Naive thymus-derived CD4-positive, alpha-beta T cell (primary cell): ENCODE data around the gene TGFBR2. TPM values are rescaled to one million over a fixed set of nuclear protein-coding genes. Genes with fewer than 3 reads are reported as not detected.
A peak's percentile ranks its signal among the peaks of the same experiment; 100 is the strongest.

Source experiments
- ATAC-seq: fragments of 150-1000 bp; cut with Tn5 transposase; 2 replicates; pipeline ENCODE4 v1.10.0; 2021; ENCODE audit warnings: mild to moderate bottlenecking, moderate library complexity
- CTCF ChIA-PET: fragments of 350-600 bp; sonication (Branson Sonifier 250); formaldehyde crosslinking; loops from one replicate; lab custom pipeline; 2021; ENCODE audit warnings: antibody characterized with exemption; lab: Charles Lee
- POLR2A ChIA-PET: fragments of 350-600 bp; sonication (Branson Sonifier 250); formaldehyde crosslinking; loops from one replicate; lab custom pipeline; 2021; ENCODE audit warnings: antibody characterized with exemption, inconsistent platforms; lab: Charles Lee
- DNase-seq, 9 donors: peaks; one replicate each; pipeline versions ENCODE4 v3.0.0 to v3.0.0-alpha.2; 2020 to 2022; ENCODE audit warnings: mixed read lengths in 1 of 9
- H3K27ac ChIP-seq: one replicate; pipeline ENCODE4 v1.7.0; 2013; ENCODE audit warnings: mild to moderate bottlenecking, low read depth, low read length, moderate library complexity
- H3K27me3 ChIP-seq, 2 donors: one replicate each; pipeline ENCODE4 v1.7.0; 2013; ENCODE audit warnings: low read length in 2 of 2, mild to moderate bottlenecking in 2 of 2, moderate library complexity in 2 of 2; ENCODE audit not compliant: control insufficient read depth in 2 of 2, insufficient read depth in 2 of 2
- H3K36me3 ChIP-seq, 3 experiments: 1 replicate in 2 of 3; 2 replicates in 1 of 3; pipeline ENCODE4 v1.7.0; 2013; ENCODE audit warnings: low read length in 3 of 3, mild to moderate bottlenecking in 3 of 3, moderate library complexity in 1 of 3; ENCODE audit not compliant: insufficient read depth in 3 of 3, control insufficient read depth in 2 of 3
- H3K4me1 ChIP-seq, 2 donors: one replicate each; pipeline ENCODE4 v1.7.0; 2013; ENCODE audit warnings: low read length in 2 of 2, mild to moderate bottlenecking in 2 of 2, moderate library complexity in 1 of 2; ENCODE audit not compliant: control insufficient read depth in 2 of 2, insufficient read depth in 2 of 2
- H3K4me3 ChIP-seq: 2 replicates; pipeline ENCODE4 v1.7.0; 2013; ENCODE audit warnings: mild to moderate bottlenecking, low read length
- H3K9me3 ChIP-seq, 3 experiments: 1 replicate in 2 of 3; 2 replicates in 1 of 3; pipeline ENCODE4 v1.7.0; 2013; ENCODE audit warnings: low read length in 3 of 3; ENCODE audit not compliant: control insufficient read depth in 2 of 3
- H3K27ac Mint-ChIP-seq, 9 donors: one replicate each; pipeline ENCODE4 v1.8.0; 2020 to 2022; ENCODE audit warnings: mixed read lengths in 9 of 9, mild to moderate bottlenecking in 8 of 9, moderate library complexity in 5 of 9, inconsistent platforms in 2 of 9
- H3K27me3 Mint-ChIP-seq, 5 donors: one replicate each; pipeline ENCODE4 v1.8.0; 2021 to 2022; ENCODE audit warnings: mixed read lengths in 5 of 5, mild to moderate bottlenecking in 1 of 5
- H3K36me3 Mint-ChIP-seq, 5 donors: one replicate each; pipeline ENCODE4 v1.8.0; 2020 to 2022; ENCODE audit warnings: mixed read lengths in 5 of 5, mild to moderate bottlenecking in 3 of 5, inconsistent platforms in 1 of 5
- H3K4me1 Mint-ChIP-seq, 7 donors: one replicate each; pipeline ENCODE4 v1.8.0; 2020 to 2022; ENCODE audit warnings: mixed read lengths in 7 of 7, mild to moderate bottlenecking in 3 of 7, inconsistent platforms in 1 of 7
- H3K4me3 Mint-ChIP-seq, 10 donors: one replicate each; pipeline ENCODE4 v1.8.0; 2020 to 2022; ENCODE audit warnings: mild to moderate bottlenecking in 10 of 10, mixed read lengths in 10 of 10, moderate library complexity in 6 of 10, inconsistent platforms in 2 of 10
- H3K9me3 Mint-ChIP-seq, 11 donors: one replicate each; pipeline ENCODE4 v1.8.0; 2020 to 2022; ENCODE audit warnings: mixed read lengths in 11 of 11, mild to moderate bottlenecking in 4 of 11, inconsistent platforms in 1 of 11, moderate library complexity in 1 of 11
- intact Hi-C, 2 donors: fragments of 100-400 bp; cut with micrococcal nuclease; formaldehyde crosslinking; loops; one replicate each; pipeline ENCODE4 v1.15.1; 2023
- polyA plus RNA-seq, 2 donors: library from polyadenylated mRNA; unstranded; fragments of 300-500 nt; fragmentation: Illumina TruSeq; gene quantifications; one replicate each; pipeline ENCODE4 v1.2.3, GENCODE V29; 2021
- total RNA-seq, 6 experiments: library from RNA in 5 of 6; stranded (reverse) in 5 of 6; gene quantifications; 1 replicate in 5 of 6; 2 replicates in 1 of 6; pipeline ENCODE4 v1.2.3 and lab custom pipeline; 2021 to 2026

The TGFBR2 gene
- total and polyA plus RNA-seq, 7 experiments from 2014 or later = 63.0 to 263 (median 155) TPM

GRCh38 chr3:30643763-30644462 is 37.5 kb downstream of the TGFBR2 start:
- peaks cover 0 to 34% (median 18%) of the 10 kb centered on the region in 3 experiments for H3K36me3 ChIP-seq
- peaks cover 0 to 2% (median 0%) of the 10 kb centered on the region in 11 donors for H3K9me3 Mint-ChIP-seq
- peak in 1 of 9 donors; percentile 44 for DNase-seq
- H3K4me3 Mint-ChIP-seq = peak overlapping the region; percentile 21 to 88 (median 77)
- peaks cover 95 to 98% of the 10 kb centered on the region in 2 donors for H3K4me1 ChIP-seq
- H3K36me3 Mint-ChIP-seq = peaks cover 18 to 45% (median 32%) of the 10 kb centered on the region in 5 donors
- intact Hi-C loops = loop anchor here (1.0 to 5.0 kb wide), 6 partner anchors 9 to 38 kb away; partner anchors contain the start of gene TGFBR2 (in 2 of the 2)
- POLR2A ChIA-PET = interaction anchor here (0.7 to 33.4 kb wide), 8 partner anchors 9 to 54 kb away, joined by 3 to 853 read pairs (median 16); partner anchors contain the start of gene TGFBR2
- peak overlapping the region; percentile 69 for H3K27ac ChIP-seq
- peaks cover 80 to 99% (median 94%) of the 10 kb centered on the region in 7 donors for H3K4me1 Mint-ChIP-seq
- ATAC-seq = peak; percentile 64
- no peaks in the 10 kb centered on the region for H3K27me3 ChIP-seq
- CTCF ChIA-PET = interaction anchor here (0.8 to 1.4 kb wide), 5 partner anchors 10 to 15 kb away, joined by 3 to 4 read pairs (median 3); no protein-coding TSS in a partner anchor
- no peaks in the 10 kb centered on the region for H3K27me3 Mint-ChIP-seq
- peak overlapping the region; percentile 91 to 98 (median 95) for H3K27ac Mint-ChIP-seq
- H3K9me3 ChIP-seq = no peaks in the 10 kb centered on the region
- H3K4me3 ChIP-seq = peak overlapping the region; percentile 23

GRCh38 chr3:30644615-30645014 is 38.2 kb downstream of the TGFBR2 start:
- Histone ChIP-seq H3K36me3 (peaks cover 0 to 41% (median 22%) of the 10 kb centered on the region in 3 experiments), H3K4me1 (peaks cover 88 to 98% of the 10 kb centered on the region in 2 donors), H3K9me3 (no peaks in the 10 kb centered on the region), H3K4me3 (peak overlapping the region; percentile 23), H3K27ac (peak overlapping the region; percentile 69), H3K27me3 (no peaks in the 10 kb centered on the region)
- Mint-ChIP-seq H3K27me3 (no peaks in the 10 kb centered on the region), H3K36me3 (peaks cover 18 to 48% (median 39%) of the 10 kb centered on the region in 5 donors), H3K4me3 (peak overlapping the region; percentile 60 to 88 (median 77)), H3K27ac (peak overlapping the region; percentile 91 to 98 (median 95)), H3K4me1 (peaks cover 80 to 99% (median 94%) of the 10 kb centered on the region in 7 donors), H3K9me3 (peaks cover 0 to 2% (median 0%) of the 10 kb centered on the region in 11 donors)
- intact Hi-C loops = loop anchor here (1.0 to 5.0 kb wide), 5 partner anchors 9 to 38 kb away; partner anchors contain the start of gene TGFBR2 (in 2 of the 2)
- ATAC-seq = peak; percentile 77
- POLR2A ChIA-PET = interaction anchor here (0.7 to 33.4 kb wide), 8 partner anchors 9 to 604 kb away, joined by 3 to 853 read pairs (median 16); partner anchors contain the start of gene TGFBR2
- CTCF ChIA-PET = interaction anchor here (0.6 to 1.4 kb wide), 4 partner anchors 10 to 16 kb away, joined by 3 to 4 read pairs (median 4); no protein-coding TSS in a partner anchor
- peak in 7 of 9 donors; percentile 51 to 83 (median 71) for DNase-seq

- ATAC-seq = no peak
- no peak for DNase-seq
- peak overlapping the region; percentile 23 for H3K4me3 ChIP-seq
- H3K36me3 Mint-ChIP-seq = peaks cover 19 to 51% (median 44%) of the 10 kb centered on the region in 5 donors
- H3K4me1 ChIP-seq = peaks cover 83 to 97% of the 10 kb centered on the region in 2 donors
- no peaks in the 10 kb centered on the region for H3K27me3 ChIP-seq
- peak overlapping the region; percentile 43 to 88 (median 77) for H3K4me3 Mint-ChIP-seq
- H3K27me3 Mint-ChIP-seq = no peaks in the 10 kb centered on the region
- peaks cover 0 to 46% (median 22%) of the 10 kb centered on the region in 3 experiments for H3K36me3 ChIP-seq
- intact Hi-C loops = no loop called here
- peaks cover 0 to 2% (median 0%) of the 10 kb centered on the region in 11 donors for H3K9me3 Mint-ChIP-seq
- H3K4me1 Mint-ChIP-seq = peaks cover 80 to 99% (median 94%) of the 10 kb centered on the region in 7 donors
- H3K27ac Mint-ChIP-seq = peak overlapping the region; percentile 91 to 98 (median 95)
- H3K9me3 ChIP-seq = no peaks in the 10 kb centered on the region
- CTCF ChIA-PET = interaction anchor here (0.6 kb wide), 1 partner anchor 13 kb away, joined by 3 read pairs; no protein-coding TSS in a partner anchor
- peak overlapping the region; percentile 69 for H3K27ac ChIP-seq
- POLR2A ChIA-PET = interaction anchor here (0.7 to 33.4 kb wide), 5 partner anchors 9 to 604 kb away, joined by 3 to 853 read pairs (median 77); partner anchors contain the start of gene TGFBR2
These were observed 38.7 kb downstream of the TGFBR2 start for GRCh38 chr3:30645077-30645476.

GRCh38 chr3:30646181-30646876 is 39.9 kb downstream of the TGFBR2 start:
- Histone ChIP-seq H3K4me3 (no peak overlapping the region), H3K9me3 (no peaks in the 10 kb centered on the region), H3K4me1 (peaks cover 71 to 97% of the 10 kb centered on the region in 2 donors), H3K27me3 (no peaks in the 10 kb centered on the region), H3K36me3 (peaks cover 0 to 58% (median 30%) of the 10 kb centered on the region in 3 experiments), H3K27ac (peak overlapping the region; percentile 45)
- ChIA-PET CTCF (interaction anchor here (1.9 kb wide), 1 partner anchor 15 kb away, joined by 6 read pairs; no protein-coding TSS in a partner anchor), POLR2A (interaction anchor here (11.1 to 33.4 kb wide), 4 partner anchors 7 to 33 kb away, joined by 77 to 853 read pairs (median 368); partner anchors contain the start of gene TGFBR2)
- peaks cover 0 to 2% (median 0%) of the 10 kb centered on the region in 11 donors for H3K9me3 Mint-ChIP-seq
- ATAC-seq (no peak), DNase-seq (no peak)
- H3K27me3 Mint-ChIP-seq = no peaks in the 10 kb centered on the region
- peak overlapping the region; percentile 91 to 98 (median 95) for H3K27ac Mint-ChIP-seq
- peaks cover 28 to 61% (median 56%) of the 10 kb centered on the region in 5 donors for H3K36me3 Mint-ChIP-seq
- peak overlapping the region; percentile 13 to 88 (median 68) for H3K4me3 Mint-ChIP-seq
- intact Hi-C loops = no loop called here
- H3K4me1 Mint-ChIP-seq = peaks cover 78 to 99% (median 94%) of the 10 kb centered on the region in 7 donors

- ATAC-seq (no peak), DNase-seq (no peak)
- Mint-ChIP-seq H3K9me3 (peaks cover 0 to 2% (median 0%) of the 10 kb centered on the region in 11 donors), H3K36me3 (peaks cover 33 to 69% (median 64%) of the 10 kb centered on the region in 5 donors), H3K27ac (peak overlapping the region; percentile 93 to 99 (median 95)), H3K4me1 (peaks cover 75 to 99% (median 94%) of the 10 kb centered on the region in 7 donors), H3K4me3 (peak overlapping the region; percentile 20 to 88 (median 66)), H3K27me3 (no peaks in the 10 kb centered on the region)
- intact Hi-C loops = no loop called here
- Histone ChIP-seq H3K4me1 (peaks cover 62 to 97% of the 10 kb centered on the region in 2 donors), H3K27ac (peak overlapping the region; percentile 45), H3K9me3 (no peaks in the 10 kb centered on the region), H3K4me3 (no peak overlapping the region), H3K27me3 (no peaks in the 10 kb centered on the region), H3K36me3 (peaks cover 0 to 66% (median 30%) of the 10 kb centered on the region in 3 experiments)
- ChIA-PET CTCF (interaction anchor here (1.9 kb wide), 1 partner anchor 16 kb away, joined by 6 read pairs; no protein-coding TSS in a partner anchor), POLR2A (interaction anchor here (0.8 to 33.4 kb wide), 7 partner anchors 7 to 268 kb away, joined by 3 to 853 read pairs (median 77); partner anchors contain the start of gene TGFBR2)
These were observed 40.8 kb downstream of the TGFBR2 start for GRCh38 chr3:30646961-30647752.
